ENCODE results near the gene MYADML2. TPM values are rescaled to one million over a fixed set of nuclear protein-coding genes. Genes with fewer than 3 reads are reported as not detected.
A peak's percentile ranks its signal among the peaks of the same experiment; 100 is the strongest.
"Not testable (repeated sequence)": the region's sequence is repeated elsewhere in the genome, so short reads cannot be mapped to it uniquely, and the experiment has no call there.

The MYADML2 gene
- total and polyA plus RNA-seq, 2 of the 8 experiments (the other 6 are each of a cell fraction or from before 2014, with no cell fraction given) = 0.26 to 0.47 TPM

DNA sequence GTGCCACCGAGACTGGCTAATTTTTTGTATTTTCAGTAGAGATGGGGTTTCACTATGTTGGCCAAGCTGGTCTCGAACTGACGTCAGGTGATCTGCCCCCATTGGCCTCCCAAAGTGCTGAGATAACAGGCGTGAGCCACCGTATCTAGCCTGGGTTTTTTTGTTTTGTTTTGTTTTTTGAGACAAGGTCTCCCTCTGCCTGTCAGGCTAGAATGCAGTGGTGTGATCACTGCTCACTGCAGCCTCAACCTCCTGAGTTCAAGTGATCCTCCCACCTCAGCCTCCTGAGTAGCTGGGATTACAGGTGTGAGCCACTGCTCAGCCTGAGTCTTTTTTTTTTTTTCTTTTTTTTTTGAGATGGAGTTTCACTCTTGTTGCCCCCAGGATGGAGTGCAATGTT, 6.4 kb upstream of the MYADML2 start:
- not testable (repeated sequence) for H3K79me1 ChIP-seq (ENCODE audit: low read depth, low read length); H4K91ac ChIP-seq (replicated peaks; ENCODE audit: insufficient read length, low read length); H3K27ac ChIP-seq (ENCODE audit: low read depth, low read length); H3K9ac ChIP-seq (replicated peaks in 1 of 4; ENCODE audit: extremely low read depth in 1 of 4, low read depth in 3 of 4, low read length in 3 of 4); H4K8ac ChIP-seq (ENCODE audit: extremely low read depth, insufficient read depth, low read length); FAIRE-seq; H2BK20ac ChIP-seq (ENCODE audit: low read length); H2BK12ac ChIP-seq (ENCODE audit: low read depth, low read length); H3K23ac ChIP-seq (ENCODE audit: insufficient read length); H3K4me2 ChIP-seq (ENCODE audit: insufficient read depth in 1 of 2, low read depth in 2 of 2, low read length in 2 of 2); H4K20me1 ChIP-seq (replicated peaks in 1 of 2; ENCODE audit: control insufficient read depth in 1 of 2, insufficient read depth in 2 of 2, low read length in 2 of 2); H3K9me3 ChIP-seq (ENCODE audit: insufficient read depth in 2 of 2, low read depth in 1 of 2, low read length in 1 of 2); DNase-seq (ENCODE audit: low read depth in 1 of 2, low spot score in 2 of 2); H3K56ac ChIP-seq (replicated peaks; ENCODE audit: insufficient read length, low read depth, low read length); H2AK5ac ChIP-seq (ENCODE audit: low read depth, low read length); H3K14ac ChIP-seq (ENCODE audit: insufficient read length); H3K4me3 ChIP-seq (ENCODE audit: extremely low read depth in 1 of 4, insufficient read depth in 2 of 4, low read depth in 3 of 4, low read length in 4 of 4); H2BK120ac ChIP-seq (replicated peaks; ENCODE audit: low read depth, low read length); H3K23me2 ChIP-seq (ENCODE audit: low read depth, low read length); H3K18ac ChIP-seq (ENCODE audit: extremely low read depth, low read length); H3K79me2 ChIP-seq (ENCODE audit: control insufficient read depth in 1 of 2, insufficient read depth in 2 of 2, low read length in 2 of 2); H2BK15ac ChIP-seq (ENCODE audit: low read length); H2BK5ac ChIP-seq (ENCODE audit: low read depth, low read length); H4K5ac ChIP-seq (ENCODE audit: insufficient read length, low read depth, low read length); H3K36me3 ChIP-seq (ENCODE audit: control insufficient read depth in 2 of 4, insufficient read depth in 4 of 4, low read length in 3 of 4); H2AFZ ChIP-seq (ENCODE audit: low read length); H3K4me1 ChIP-seq (replicated peaks in 1 of 4; ENCODE audit: control insufficient read depth in 3 of 4, insufficient read depth in 4 of 4, low read length in 3 of 4); H3K4ac ChIP-seq (replicated peaks; ENCODE audit: insufficient read length, low read depth, low read length)
- H3K27me3 ChIP-seq (replicated peaks in 1 of 4; ENCODE audit: control insufficient read depth in 3 of 4, extremely low read depth in 1 of 4, insufficient read depth in 3 of 4, low read length in 3 of 4) = peaks cover 8 to 30% (median 9%) of the 10 kb centered on the region in 4 experiments
- peak in 1 of 2 experiments; percentile 21; a peak in 1 of 4 replicates for TF ChIP-seq RAD21 (IDR thresholded peaks at IDR 0.05 in 1 of 2, conservative IDR thresholded peaks at IDR 0.05 in 1 of 2; ENCODE audit: low read depth in 2 of 2, low read length in 2 of 2)
- ChIA-PET POLR2A (ENCODE audit: partially characterized antibody) (interaction anchor here (0.5 to 2.8 kb wide), 6 partner anchors 16 to 300 kb away, joined by 5 to 10 read pairs (median 6); partner anchors contain the start of genes ASPSCR1, MAFG and PYCR1), CTCF (ENCODE audit: partially characterized antibody) (interaction anchor here (1.0 to 2.0 kb wide), 4 partner anchors 20 to 218 kb away, joined by 3 to 8 read pairs (median 4); no protein-coding TSS in a partner anchor)
- 73% methylated on average over 5 of the region's 5 CpGs; no CpG with 5 or more reads in 1 of the 2 experiments for WGBS, 2 experiments (ENCODE audit: extremely low coverage in 1 of 2, insufficient coverage in 1 of 2, insufficient read length in 1 of 2, insufficient replicate concordance in 2 of 2, low coverage in 1 of 2, low lambda C conversion rate in 2 of 2, missing lambda C conversion rate in 1 of 2)
